CD4-positive, alpha-beta T cell (primary cell): ENCODE measurements around the gene TOE1. TPM values are rescaled to one million over a fixed set of nuclear protein-coding genes. Genes with fewer than 3 reads are reported as not detected.
"Not testable (repeated sequence)": the region's sequence is repeated elsewhere in the genome, so short reads cannot be mapped to it uniquely, and the experiment has no call there.

Source experiments
- ATAC-seq: fragments of 200-7000 bp; cut with Tn5 transposase; one replicate; pipeline ENCODE4 v1.10.0; 2022; ENCODE audit warnings: mild to moderate bottlenecking; ENCODE audit not compliant: poor library complexity
- CTCF ChIA-PET: fragments of 350-600 bp; sonication (Branson Sonifier 250); formaldehyde crosslinking; loops from one replicate; lab custom pipeline; 2021; ENCODE audit warnings: antibody characterized with exemption, inconsistent platforms; lab: Charles Lee
- POLR2A ChIA-PET: fragments of 350-600 bp; sonication (Branson Sonifier 250); formaldehyde crosslinking; loops from one replicate; lab custom pipeline; 2021; ENCODE audit warnings: antibody characterized with exemption, inconsistent platforms; lab: Charles Lee
- DNase-seq, 14 experiments: peaks; one replicate each; pipeline ENCODE4 v3.0.0-alpha.2; 2013 to 2020; ENCODE audit warnings: mixed read lengths in 2 of 14
- H3K27ac ChIP-seq, 2 donors: one replicate each; pipeline versions ENCODE4 v1.5.1 to v1.7.0; 2013; ENCODE audit warnings: low read length in 2 of 2, low read depth in 1 of 2, mild to moderate bottlenecking in 1 of 2
- H3K27me3 ChIP-seq, 2 experiments: 1 replicate in 1 of 2; 2 replicates in 1 of 2; pipeline versions ENCODE4 v1.6.1 to v1.7.0; 2013; ENCODE audit warnings: low read length in 2 of 2, control low read depth in 1 of 2, mild to moderate bottlenecking in 1 of 2, moderate library complexity in 1 of 2; ENCODE audit not compliant: insufficient read depth in 2 of 2, control insufficient read depth in 1 of 2
- H3K36me3 ChIP-seq: one replicate; pipeline ENCODE4 v1.6.1; 2013; ENCODE audit warnings: low read length, control low read depth; ENCODE audit not compliant: insufficient read depth
- H3K4me1 ChIP-seq: one replicate; pipeline ENCODE4 v1.6.1; 2013; ENCODE audit warnings: low read length, control low read depth; ENCODE audit not compliant: insufficient read depth
- H3K4me3 ChIP-seq: one replicate; pipeline ENCODE4 v1.5.1; 2013; ENCODE audit warnings: mild to moderate bottlenecking, low read length, moderate library complexity
- H3K9me3 ChIP-seq, 2 experiments: 1 replicate in 1 of 2; 2 replicates in 1 of 2; pipeline versions ENCODE4 v1.6.1 to v1.7.0; 2013; ENCODE audit warnings: low read length in 2 of 2, mild to moderate bottlenecking in 2 of 2, control low read depth in 1 of 2, moderate library complexity in 1 of 2; ENCODE audit not compliant: control insufficient read depth in 1 of 2, insufficient read depth in 1 of 2
- H3K27ac Mint-ChIP-seq: one replicate; pipeline ENCODE4 v1.8.0; 2020; ENCODE audit warnings: mixed read lengths
- H3K27me3 Mint-ChIP-seq: one replicate; pipeline ENCODE4 v1.8.0; 2021; ENCODE audit warnings: mixed read lengths
- H3K36me3 Mint-ChIP-seq: one replicate; pipeline ENCODE4 v1.8.0; 2021; ENCODE audit warnings: low read depth, mixed read lengths
- H3K4me1 Mint-ChIP-seq: one replicate; pipeline ENCODE4 v1.8.0; 2021; ENCODE audit warnings: low read depth, mixed read lengths
- H3K4me3 Mint-ChIP-seq: one replicate; pipeline ENCODE4 v1.8.0; 2020; ENCODE audit warnings: mild to moderate bottlenecking, mixed read lengths
- H3K9me3 Mint-ChIP-seq: one replicate; pipeline ENCODE4 v1.8.0; 2020; ENCODE audit warnings: mixed read lengths
- CTCF ChIP-seq: fragments of 200-600 bp; IDR thresholded peaks from one replicate; pipeline ENCODE4 v1.8.0; 2022; ENCODE audit warnings: antibody characterized with exemption, mild to moderate bottlenecking
- intact Hi-C, 2 experiments: fragments of 100-400 bp; cut with DNase I in 1 of 2; cut with micrococcal nuclease in 1 of 2; formaldehyde crosslinking; loops; one replicate each; pipeline versions ENCODE4 v1.15.1 to v1.9.0; 2023 to 2025; cut with DNase I, micrococcal nuclease
- total RNA-seq, 174 experiments: library from RNA in 2 of 174; stranded (reverse) in 2 of 174; gene quantifications; one replicate each; pipeline ENCODE4 v1.2.3 and lab custom pipeline; 2021 to 2026

The TOE1 gene
- total RNA-seq, 2 experiments from 2014 or later = 44.5 to 46.2 TPM

GRCh38 chr1:45381243-45381642 is 41.3 kb downstream of the TOE1 start:
- CTCF ChIA-PET = interaction anchor here (0.7 kb wide), 2 partner anchors 21 to 335 kb away, joined by 3 to 4 read pairs; no protein-coding TSS in a partner anchor
- Mint-ChIP-seq H3K4me3 (no peak overlapping the region), H3K27me3 (no peaks in the 10 kb centered on the region), H3K27ac (no peak overlapping the region), H3K36me3 (no peaks in the 10 kb centered on the region), H3K4me1 (no peaks in the 10 kb centered on the region), H3K9me3 (no peaks in the 10 kb centered on the region)
- POLR2A ChIA-PET = no interaction called here
- DNase-seq (no peak), ATAC-seq (no peak)
- H3K27me3 ChIP-seq = no peaks in the 10 kb centered on the region
- no peaks in the 10 kb centered on the region for H3K4me1 ChIP-seq
- no peak for TF ChIP-seq CTCF
- no peak overlapping the region for H3K4me3 ChIP-seq
- no peaks in the 10 kb centered on the region for H3K9me3 ChIP-seq
- no peak overlapping the region for H3K27ac ChIP-seq
- intact Hi-C loops = no loop called here
- no peaks in the 10 kb centered on the region for H3K36me3 ChIP-seq

DNA sequence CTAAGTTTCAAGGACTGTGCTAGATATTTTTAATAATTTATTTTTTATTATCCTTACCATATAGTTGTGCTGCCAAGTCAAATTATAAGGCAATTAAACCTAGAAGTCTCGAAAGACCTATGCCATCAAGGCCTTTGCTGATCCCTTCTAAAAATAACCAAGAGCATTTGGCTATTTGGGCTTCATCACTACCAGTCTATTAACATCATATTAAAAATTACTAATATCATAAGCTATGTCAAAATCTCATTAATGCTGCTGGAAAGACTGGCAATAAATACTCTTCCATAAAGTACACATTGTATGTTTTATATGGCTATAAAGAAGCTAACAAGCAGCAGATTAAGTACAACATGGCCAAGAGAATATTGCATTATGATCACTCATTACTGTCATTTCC is 43.2 kb downstream of the TOE1 start:
- ChIA-PET CTCF (no interaction called here), POLR2A (no interaction called here)
- Mint-ChIP-seq H3K4me1 (no peaks in the 10 kb centered on the region), H3K27ac (no peak overlapping the region), H3K4me3 (no peak overlapping the region), H3K36me3 (no peaks in the 10 kb centered on the region), H3K27me3 (no peaks in the 10 kb centered on the region), H3K9me3 (no peaks in the 10 kb centered on the region)
- Histone ChIP-seq H3K27ac (no peak overlapping the region), H3K4me1 (no peaks in the 10 kb centered on the region), H3K9me3 (no peaks in the 10 kb centered on the region), H3K27me3 (no peaks in the 10 kb centered on the region), H3K4me3 (no peak overlapping the region), H3K36me3 (no peaks in the 10 kb centered on the region)
- intact Hi-C loops = no loop called here
- ATAC-seq (no peak), DNase-seq (no peak)
- no peak for TF ChIP-seq CTCF

- H3K4me1 Mint-ChIP-seq, ATAC-seq, POLR2A ChIA-PET, H3K4me3 ChIP-seq, DNase-seq, H3K27me3 Mint-ChIP-seq, H3K36me3 ChIP-seq, H3K27me3 ChIP-seq, H3K36me3 Mint-ChIP-seq, H3K27ac Mint-ChIP-seq, H3K4me3 Mint-ChIP-seq, H3K4me1 ChIP-seq, H3K9me3 ChIP-seq, intact Hi-C loops, H3K9me3 Mint-ChIP-seq, H3K27ac ChIP-seq: not testable (repeated sequence)
- CTCF ChIA-PET = interaction anchor here (0.6 kb wide), 1 partner anchor 180 kb away, joined by 4 read pairs; no protein-coding TSS in a partner anchor
Measured at GRCh38 chr1:45384213-45384612, 44.2 kb downstream of the TOE1 start.

- ATAC-seq = no peak
- H3K9me3 ChIP-seq = no peaks in the 10 kb centered on the region
- Mint-ChIP-seq H3K36me3 (no peaks in the 10 kb centered on the region), H3K4me3 (no peak overlapping the region), H3K4me1 (no peaks in the 10 kb centered on the region), H3K27ac (no peak overlapping the region), H3K27me3 (no peaks in the 10 kb centered on the region), H3K9me3 (no peaks in the 10 kb centered on the region)
- intact Hi-C loops = no loop called here
- POLR2A ChIA-PET = no interaction called here
- TF ChIP-seq CTCF = no peak
- H3K27ac ChIP-seq = no peak overlapping the region
- H3K36me3 ChIP-seq = no peaks in the 10 kb centered on the region
- no peaks in the 10 kb centered on the region for H3K4me1 ChIP-seq
- no peaks in the 10 kb centered on the region for H3K27me3 ChIP-seq
- H3K4me3 ChIP-seq = no peak overlapping the region
- CTCF ChIA-PET = no interaction called here
- DNase-seq = no peak
Measured at GRCh38 chr1:45385302-45385701, 45.3 kb downstream of the TOE1 start.
